MM.1S (cell line): Measurements from ENCODE around the gene UBE3A.

ENCODE experiments used
- EZH2 ChIP-seq: fragments of 300-600 bp; sonication (generic); optimal IDR thresholded peaks from 2 replicates; pipeline ENCODE3; 2017; ENCODE audit warnings: low read depth, mild to moderate bottlenecking, antibody characterized with exemption, low read length, mixed read lengths
- TF ChIP-seq, protein P1 (sequence below): fragments of 300-600 bp; sonication (generic); IDR thresholded peaks from 2 replicates; pipeline ENCODE4 v1.5.1; 2016; ENCODE audit warnings: antibody characterized with exemption, low read length, mixed read lengths

DNA sequence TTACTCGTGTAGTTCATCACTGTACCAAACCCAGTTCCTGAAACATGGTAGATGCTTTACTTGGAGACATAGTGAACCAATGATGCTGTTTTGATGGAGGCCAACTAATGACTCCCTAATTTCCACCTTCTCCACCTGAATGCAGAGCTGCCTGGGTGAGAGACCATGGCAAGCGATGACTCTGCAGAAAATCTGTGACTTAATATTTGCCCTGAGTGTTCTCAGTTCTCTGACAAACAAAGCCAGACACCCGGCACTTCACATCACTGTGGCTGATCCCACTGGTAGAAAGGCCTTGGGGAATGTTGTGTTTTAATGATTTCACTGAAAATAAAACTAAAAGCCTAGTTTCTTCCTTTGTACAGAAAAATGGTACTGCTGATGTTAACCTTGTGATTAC is 39.5 kb upstream of the UBE3A start:
- TF ChIP-seq EZH2: no peak
- TF ChIP-seq, protein P1, sequence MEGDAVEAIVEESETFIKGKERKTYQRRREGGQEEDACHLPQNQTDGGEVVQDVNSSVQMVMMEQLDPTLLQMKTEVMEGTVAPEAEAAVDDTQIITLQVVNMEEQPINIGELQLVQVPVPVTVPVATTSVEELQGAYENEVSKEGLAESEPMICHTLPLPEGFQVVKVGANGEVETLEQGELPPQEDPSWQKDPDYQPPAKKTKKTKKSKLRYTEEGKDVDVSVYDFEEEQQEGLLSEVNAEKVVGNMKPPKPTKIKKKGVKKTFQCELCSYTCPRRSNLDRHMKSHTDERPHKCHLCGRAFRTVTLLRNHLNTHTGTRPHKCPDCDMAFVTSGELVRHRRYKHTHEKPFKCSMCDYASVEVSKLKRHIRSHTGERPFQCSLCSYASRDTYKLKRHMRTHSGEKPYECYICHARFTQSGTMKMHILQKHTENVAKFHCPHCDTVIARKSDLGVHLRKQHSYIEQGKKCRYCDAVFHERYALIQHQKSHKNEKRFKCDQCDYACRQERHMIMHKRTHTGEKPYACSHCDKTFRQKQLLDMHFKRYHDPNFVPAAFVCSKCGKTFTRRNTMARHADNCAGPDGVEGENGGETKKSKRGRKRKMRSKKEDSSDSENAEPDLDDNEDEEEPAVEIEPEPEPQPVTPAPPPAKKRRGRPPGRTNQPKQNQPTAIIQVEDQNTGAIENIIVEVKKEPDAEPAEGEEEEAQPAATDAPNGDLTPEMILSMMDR: no peak
